HG02840 (cell line): ENCODE results near the gene ADAM33.

Experiments
- ATAC-seq: cut with Tn5 transposase; IDR thresholded peaks from one replicate; pipeline ENCODE4 v1.9.1; 2021; ENCODE audit warnings: mild to moderate bottlenecking, moderate library complexity, moderate number of reproducible peaks; ENCODE audit not compliant: unreplicated experiment, low FRiP score

ADAM33 gene

GRCh38 chr20:3710703-3711483 is 29.1 kb upstream of the ADAM33 start:
- no peak for ATAC-seq

- ATAC-seq, result no peak
Measured at GRCh38 chr20:3710011-3710466, 28.2 kb upstream of the ADAM33 start.

GRCh38 chr20:3707508-3707899 is 25.7 kb upstream of the ADAM33 start:
- ATAC-seq, result no peak

- ATAC-seq, result no peak
Measured at GRCh38 chr20:3706774-3707507, 25.1 kb upstream of the ADAM33 start.

- ATAC-seq, result no peak
Measured at GRCh38 chr20:3705970-3706739, 24.3 kb upstream of the ADAM33 start.

- ATAC-seq, result no peak
Measured at GRCh38 chr20:3705491-3705969, 23.7 kb upstream of the ADAM33 start.

GRCh38 chr20:3704087-3704486 is 22.3 kb upstream of the ADAM33 start:
- ATAC-seq, result no peak

GRCh38 chr20:3702611-3703391 is 21.0 kb upstream of the ADAM33 start:
- no peak for ATAC-seq

- no peak for ATAC-seq
Measured at GRCh38 chr20:3701061-3701998, 19.5 kb upstream of the ADAM33 start.

GRCh38 chr20:3699037-3699436 is 17.2 kb upstream of the ADAM33 start:
- no peak for ATAC-seq

- no peak for ATAC-seq
Measured at GRCh38 chr20:3698591-3699001, 16.8 kb upstream of the ADAM33 start.

- no peak for ATAC-seq
Measured at GRCh38 chr20:3697588-3698305, 15.9 kb upstream of the ADAM33 start.

- ATAC-seq, result no peak
Measured at GRCh38 chr20:3696745-3697587, 15.2 kb upstream of the ADAM33 start.

- no peak for ATAC-seq
Measured at GRCh38 chr20:3696200-3696599, 14.4 kb upstream of the ADAM33 start.

GRCh38 chr20:3694864-3695263 is 13.1 kb upstream of the ADAM33 start:
- no peak for ATAC-seq

- no peak for ATAC-seq
Measured at GRCh38 chr20:3693376-3693775, 11.6 kb upstream of the ADAM33 start.

- no peak for ATAC-seq
Measured at GRCh38 chr20:3692706-3693294, 11.0 kb upstream of the ADAM33 start.
